GM19467 (cell line): ENCODE results near the gene OSBPL3.

Experiments used
- ATAC-seq: cut with Tn5 transposase; IDR thresholded peaks from one replicate; pipeline ENCODE4 v1.9.1; 2021; ENCODE audit warnings: mild to moderate bottlenecking, moderate library complexity; ENCODE audit not compliant: unreplicated experiment

OSBPL3 gene

GRCh38 chr7:24871770-24872169 is 108.2 kb downstream of the OSBPL3 start:
- peak; percentile 51 for ATAC-seq

- ATAC-seq, result no peak
Observed at GRCh38 chr7:24870766-24871165, 109.2 kb downstream of the OSBPL3 start.

GRCh38 chr7:24869572-24869971 is 110.4 kb downstream of the OSBPL3 start:
- ATAC-seq, result no peak

GRCh38 chr7:24868741-24869140 is 111.2 kb downstream of the OSBPL3 start:
- ATAC-seq, result no peak

GRCh38 chr7:24866004-24866615 is 113.9 kb downstream of the OSBPL3 start:
- ATAC-seq, result no peak

- no peak for ATAC-seq
Observed at GRCh38 chr7:24864214-24864817, 115.7 kb downstream of the OSBPL3 start.

DNA sequence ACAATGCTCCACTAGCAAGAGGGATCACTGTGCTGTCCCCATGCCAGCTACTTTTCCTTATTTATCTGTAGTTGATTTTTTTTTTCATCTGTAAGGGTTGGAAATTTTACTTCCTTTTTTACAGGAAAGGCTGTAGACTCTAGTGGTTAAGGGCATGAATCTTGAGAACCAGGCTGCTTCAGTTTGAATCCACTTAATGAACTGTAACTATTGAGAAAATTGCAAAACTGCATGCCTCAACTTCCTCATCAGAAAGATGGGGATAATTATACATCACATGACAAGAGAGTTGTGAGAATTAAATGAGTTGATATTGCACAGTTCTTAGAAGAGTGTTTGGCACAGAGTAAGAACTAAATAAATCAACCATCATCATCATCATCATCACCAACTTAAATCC is 116.4 kb downstream of the OSBPL3 start:
- ATAC-seq, result no peak

GRCh38 chr7:24862461-24862860 is 117.5 kb downstream of the OSBPL3 start:
- no peak for ATAC-seq

DNA sequence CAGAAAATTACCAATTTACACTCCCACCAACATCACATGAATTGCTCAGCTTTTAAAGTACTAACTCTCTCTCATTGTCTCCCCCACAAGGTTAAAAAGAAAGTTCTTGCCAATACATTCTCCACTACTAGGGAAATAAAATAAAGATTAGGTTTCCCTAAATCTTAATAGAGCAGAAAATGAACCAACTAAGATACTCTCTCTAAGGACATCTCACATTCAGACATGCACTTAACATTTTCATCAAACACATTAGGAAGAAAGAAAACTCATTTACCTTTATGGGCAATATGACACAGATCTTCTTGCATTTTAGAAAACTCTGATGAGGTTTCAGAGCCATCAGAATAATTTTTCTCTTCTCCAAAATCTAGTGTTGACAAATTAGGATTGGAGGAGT is 118.6 kb downstream of the OSBPL3 start:
- no peak for ATAC-seq

GRCh38 chr7:24860611-24861010 is 119.4 kb downstream of the OSBPL3 start:
- no peak for ATAC-seq

DNA sequence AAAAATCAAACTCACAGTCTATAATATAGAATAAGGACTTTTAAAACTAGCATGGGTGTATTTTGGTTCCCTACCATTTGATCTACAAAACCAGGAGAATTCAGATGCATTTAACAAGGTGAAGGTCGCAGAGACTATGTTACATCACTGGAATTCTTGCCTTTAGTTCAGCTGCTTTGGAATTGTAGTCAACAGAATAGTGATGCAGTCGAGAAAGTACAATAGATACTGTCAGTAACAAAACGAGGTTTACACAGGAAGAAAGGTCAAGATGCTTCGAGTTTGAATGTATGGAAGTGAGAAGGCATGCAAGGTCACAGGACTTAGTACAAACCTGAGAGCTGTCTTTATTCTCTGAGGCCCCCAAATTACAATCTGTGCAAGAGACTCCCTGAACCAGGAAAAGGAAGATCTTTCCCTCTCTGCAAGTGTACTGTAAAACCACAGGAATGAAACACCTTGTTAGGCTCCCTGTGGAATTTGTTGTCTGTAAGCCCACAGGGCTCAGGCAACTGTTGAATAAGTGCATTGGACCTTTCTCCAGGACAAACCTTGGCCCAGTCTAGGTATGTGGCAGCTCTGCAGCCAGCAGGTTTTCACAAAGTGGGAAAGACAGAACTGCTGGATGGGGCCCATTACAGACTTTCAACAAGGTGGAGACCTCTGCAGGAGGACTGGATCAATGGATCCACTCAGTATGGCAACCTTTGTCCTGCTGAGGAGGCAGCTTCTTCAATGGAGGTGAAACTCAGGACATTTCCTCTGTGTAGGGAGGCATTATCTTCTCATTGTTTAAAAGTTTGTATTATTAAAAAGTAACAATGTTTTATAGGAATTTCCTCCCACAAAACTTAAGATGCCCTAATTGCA is 121.6 kb downstream of the OSBPL3 start:
- ATAC-seq, result no peak

DNA sequence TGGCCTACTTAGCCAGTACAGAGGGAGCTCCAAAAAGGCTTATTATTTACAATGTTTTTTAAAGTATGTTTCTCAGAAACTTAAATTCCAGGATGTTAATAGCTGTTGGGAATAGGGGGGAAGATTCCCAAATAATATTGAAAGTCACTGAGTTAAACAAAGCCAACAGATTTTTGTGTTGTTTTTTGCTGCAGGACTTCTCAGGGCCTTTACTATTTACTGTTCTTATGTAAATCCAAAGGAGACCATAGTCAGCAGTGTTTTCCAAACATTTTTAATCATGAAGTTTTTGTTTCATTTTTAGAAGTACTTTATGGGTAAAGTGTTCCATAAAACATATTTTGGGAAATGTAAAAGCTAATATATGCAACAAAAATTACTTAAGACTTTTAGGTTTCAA is 122.4 kb downstream of the OSBPL3 start:
- no peak for ATAC-seq

DNA sequence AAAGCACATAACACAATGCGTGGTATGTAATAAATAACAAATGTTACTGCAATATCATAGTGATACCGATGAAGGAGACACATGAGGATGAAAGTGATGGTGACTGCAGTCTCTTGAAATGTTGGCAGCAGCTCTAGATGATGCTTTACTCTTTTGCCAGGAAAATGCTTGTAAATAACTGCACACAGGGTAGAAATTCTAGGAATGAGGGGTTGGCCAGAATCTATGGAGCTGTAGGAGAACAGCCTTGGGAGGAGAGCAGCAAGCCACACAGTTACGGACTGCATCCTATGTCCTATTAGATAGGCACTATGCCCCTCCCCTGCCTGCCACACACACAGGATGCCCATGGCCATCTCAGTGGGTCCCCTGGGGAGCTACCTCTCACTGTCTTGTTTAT is 125.1 kb downstream of the OSBPL3 start:
- ATAC-seq, result no peak

DNA sequence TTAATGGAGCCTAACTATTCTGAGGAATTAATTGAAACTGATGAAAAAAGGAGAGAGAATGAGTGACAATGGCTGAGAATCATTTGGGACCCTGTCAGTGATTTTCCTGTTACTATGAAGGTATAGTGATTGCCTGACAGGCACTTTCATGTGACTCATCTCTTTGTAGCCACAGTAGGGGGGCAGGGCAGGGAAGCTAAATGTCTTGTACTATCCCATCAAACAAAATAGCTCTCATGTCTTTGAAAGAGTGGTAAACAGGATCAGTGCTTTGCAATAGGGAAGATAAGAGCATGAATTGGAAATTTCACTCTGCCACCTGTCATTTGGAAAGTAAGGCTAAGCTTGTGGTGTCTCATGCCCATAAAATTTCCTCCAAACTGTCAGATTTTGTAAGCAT is 128.2 kb downstream of the OSBPL3 start:
- ATAC-seq, result no peak

DNA sequence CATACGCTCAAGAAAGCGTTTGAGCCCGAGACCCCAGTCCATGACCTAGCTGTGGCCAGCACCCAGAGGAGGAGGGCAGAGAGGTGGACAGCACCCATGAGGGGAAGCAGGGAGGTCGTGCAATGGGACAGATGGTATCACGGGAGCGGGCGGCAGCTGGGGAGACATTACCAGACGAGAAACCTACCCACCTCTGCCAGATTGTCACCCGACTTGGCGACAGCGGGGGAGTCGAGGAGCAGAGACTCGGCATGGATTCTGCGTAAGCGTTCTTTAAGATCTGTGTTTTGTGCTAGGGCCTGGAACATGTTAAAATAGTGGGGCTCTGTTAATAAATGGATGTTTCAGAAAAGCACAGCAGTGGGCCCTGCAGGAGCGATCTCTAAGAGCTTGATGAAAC is 131.1 kb downstream of the OSBPL3 start:
- ATAC-seq, result no peak

DNA sequence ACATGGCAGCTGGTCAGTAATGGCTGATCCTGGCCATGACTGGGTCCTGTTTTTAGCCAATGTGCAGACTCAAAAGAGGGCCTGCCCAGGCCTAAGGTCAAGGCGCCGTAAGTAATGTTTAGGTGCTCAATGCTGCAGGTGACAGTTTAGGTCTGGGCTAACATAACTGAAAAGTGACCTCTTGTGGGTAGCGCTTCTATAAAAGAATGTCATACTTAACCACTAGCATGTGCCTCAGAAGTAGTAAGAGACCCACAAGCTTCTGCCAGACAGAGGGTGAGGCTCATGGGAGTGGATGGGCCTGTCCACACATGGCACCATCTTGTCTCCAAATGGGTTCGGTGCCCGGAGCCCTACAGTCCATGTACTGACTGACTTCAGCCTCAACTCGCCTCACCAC is 132.2 kb downstream of the OSBPL3 start:
- no peak for ATAC-seq

- no peak for ATAC-seq
Observed at GRCh38 chr7:24843821-24844434, 136.1 kb downstream of the OSBPL3 start.

- no peak for ATAC-seq
Observed at GRCh38 chr7:24842449-24843241, 137.3 kb downstream of the OSBPL3 start.

- no peak for ATAC-seq
Observed at GRCh38 chr7:24842029-24842428, 137.9 kb downstream of the OSBPL3 start.

DNA sequence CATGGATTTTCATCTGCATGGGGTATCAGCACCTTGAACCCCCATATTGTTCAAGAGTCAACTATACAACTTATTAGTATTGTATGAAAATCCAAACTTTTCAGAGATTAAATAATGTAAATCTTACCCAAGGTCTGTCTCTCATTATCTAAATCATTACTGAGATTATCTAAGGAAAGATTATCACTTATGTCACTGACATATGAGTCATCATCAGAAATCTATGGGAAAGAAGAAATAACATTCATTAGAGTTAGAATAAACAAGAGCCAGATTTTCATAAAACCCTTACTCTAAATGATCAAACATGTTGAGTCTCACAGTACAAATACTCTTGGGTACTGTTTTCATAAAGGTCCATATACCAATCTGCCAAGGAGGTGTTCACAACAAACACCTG is 139.4 kb downstream of the OSBPL3 start:
- ATAC-seq, result no peak

DNA sequence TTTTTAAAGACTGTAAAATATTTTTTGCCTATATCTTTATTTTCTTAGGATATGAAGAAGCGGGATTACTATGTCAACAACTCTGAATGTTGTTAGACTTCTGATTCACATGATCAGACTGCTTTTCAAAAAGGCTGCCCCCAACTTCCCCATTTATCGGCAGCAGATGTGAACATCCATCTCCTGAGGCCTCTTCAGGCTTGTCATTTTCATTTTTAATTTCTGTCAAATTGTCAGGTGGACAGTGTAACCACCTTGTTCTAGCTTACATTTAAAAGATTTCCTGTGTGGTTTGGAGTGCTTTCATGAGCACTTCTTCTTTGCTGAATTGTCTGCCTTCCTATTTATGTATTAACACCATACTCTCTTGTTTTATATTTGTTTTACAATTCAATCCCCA is 143.9 kb downstream of the OSBPL3 start:
- peak; percentile 68 for ATAC-seq
